ENCODE measurements around the gene FBXL17.

The FBXL17 gene

GRCh38 chr5:108420755-108421154 is 38.9 kb upstream of the FBXL17 start:
- Histone ChIP-seq H3K9me2 (replicated peaks; ENCODE audit: insufficient read depth, low read length) (no peaks in the 10 kb centered on the region), H3K27ac (ENCODE audit: low read depth, low read length) (no peak overlapping the region), H3K36me3 (ENCODE audit: low read length) (no peaks in the 10 kb centered on the region), H2AFZ (ENCODE audit: low read depth, low read length, severe bottlenecking) (no peak overlapping the region), H4K20me1 (ENCODE audit: low read depth, low read length) (no peaks in the 10 kb centered on the region), H3F3A (ENCODE audit: insufficient read depth) (no peaks in the 10 kb centered on the region), H3K27me3 (ENCODE audit: low read length) (no peaks in the 10 kb centered on the region), H3K9me3 (ENCODE audit: insufficient read depth, low read length) (peaks cover 3% of the 10 kb centered on the region; the same call in 1 of the 2 replicates), H3K4me2 (ENCODE audit: low read depth, low read length, poor library complexity, severe bottlenecking) (no peak overlapping the region), H3K9ac (ENCODE audit: low read length) (no peak overlapping the region), H3K4me3 (ENCODE audit: insufficient read depth, low read length, poor library complexity, severe bottlenecking) (no peak overlapping the region), H3K79me2 (ENCODE audit: insufficient read depth, low read length) (no peaks in the 10 kb centered on the region)
- TF ChIP-seq CTCF (IDR thresholded peaks at IDR 0.05; ENCODE audit: insufficient read depth, low read length, poor library complexity, severe bottlenecking) = no peak
- no peak for TF ChIP-seq EZH2phosphoT487 (conservative IDR thresholded peaks at IDR 0.05; ENCODE audit: low read length)

GRCh38 chr5:108420158-108420557 is 38.3 kb upstream of the FBXL17 start:
- Histone ChIP-seq H3K36me3 (ENCODE audit: low read length) (no peaks in the 10 kb centered on the region), H3K27ac (ENCODE audit: low read depth, low read length) (no peak overlapping the region), H3K9me3 (ENCODE audit: insufficient read depth, low read length) (peaks cover 3% of the 10 kb centered on the region; the same call in 1 of the 2 replicates), H3K9ac (ENCODE audit: low read length) (no peak overlapping the region), H3K79me2 (ENCODE audit: insufficient read depth, low read length) (no peaks in the 10 kb centered on the region), H2AFZ (ENCODE audit: low read depth, low read length, severe bottlenecking) (no peak overlapping the region), H3K4me3 (ENCODE audit: insufficient read depth, low read length, poor library complexity, severe bottlenecking) (no peak overlapping the region), H3K9me2 (replicated peaks; ENCODE audit: insufficient read depth, low read length) (no peaks in the 10 kb centered on the region), H3K4me2 (ENCODE audit: low read depth, low read length, poor library complexity, severe bottlenecking) (no peak overlapping the region), H3K27me3 (ENCODE audit: low read length) (no peaks in the 10 kb centered on the region), H3F3A (ENCODE audit: insufficient read depth) (no peaks in the 10 kb centered on the region), H4K20me1 (ENCODE audit: low read depth, low read length) (no peaks in the 10 kb centered on the region)
- TF ChIP-seq EZH2phosphoT487 (conservative IDR thresholded peaks at IDR 0.05; ENCODE audit: low read length) = no peak
- TF ChIP-seq CTCF (IDR thresholded peaks at IDR 0.05; ENCODE audit: insufficient read depth, low read length, poor library complexity, severe bottlenecking) = no peak

GRCh38 chr5:108418197-108418596 is 36.3 kb upstream of the FBXL17 start:
- Histone ChIP-seq H3K36me3 (ENCODE audit: low read length) (no peaks in the 10 kb centered on the region), H3K9me2 (replicated peaks; ENCODE audit: insufficient read depth, low read length) (no peaks in the 10 kb centered on the region), H3K9me3 (ENCODE audit: insufficient read depth, low read length) (peaks cover 3% of the 10 kb centered on the region; the same call in 1 of the 2 replicates), H2AFZ (ENCODE audit: low read depth, low read length, severe bottlenecking) (no peak overlapping the region), H3K27me3 (ENCODE audit: low read length) (no peaks in the 10 kb centered on the region), H3K9ac (ENCODE audit: low read length) (no peak overlapping the region), H3F3A (ENCODE audit: insufficient read depth) (no peaks in the 10 kb centered on the region), H3K79me2 (ENCODE audit: insufficient read depth, low read length) (no peaks in the 10 kb centered on the region), H3K27ac (ENCODE audit: low read depth, low read length) (no peak overlapping the region), H3K4me3 (ENCODE audit: insufficient read depth, low read length, poor library complexity, severe bottlenecking) (no peak overlapping the region), H4K20me1 (ENCODE audit: low read depth, low read length) (no peaks in the 10 kb centered on the region), H3K4me2 (ENCODE audit: low read depth, low read length, poor library complexity, severe bottlenecking) (no peak overlapping the region)
- no peak for TF ChIP-seq EZH2phosphoT487 (conservative IDR thresholded peaks at IDR 0.05; ENCODE audit: low read length)
- no peak for TF ChIP-seq CTCF (IDR thresholded peaks at IDR 0.05; ENCODE audit: insufficient read depth, low read length, poor library complexity, severe bottlenecking)

Data from SU-DHL-6 (cell line).